IMR-90 (cell line): Measurements from ENCODE around the gene UBQLN1. TPM values are rescaled to one million over a fixed set of nuclear protein-coding genes. Genes with fewer than 3 reads are reported as not detected.

Experiments used
- ATAC-seq: fragments of 200-7000 bp; cut with Tn5 transposase; 2 replicates; pipeline ENCODE4 v1.9.1; 2020; ENCODE audit warnings: low read depth, mild to moderate bottlenecking, moderate library complexity
- BruUV-seq: library from RNA; stranded (reverse); fragments of 400-500 nt; replicated peaks from 2 replicates; lab custom pipeline; 2021; lab: Mats Ljungman, UMichigan
- CTCF ChIA-PET: fragments of 300-600 bp; formaldehyde crosslinking; extraction: SDS; loops from one replicate; lab custom pipeline; 2021; ENCODE audit warnings: antibody characterized with exemption; lab: Yijun Ruan, JAX
- POLR2A ChIA-PET: fragments of 300-600 bp; sonication (Branson Sonifier 250); formaldehyde crosslinking; loops from one replicate; lab custom pipeline; 2022; ENCODE audit warnings: antibody characterized with exemption; ENCODE audit not compliant: unreplicated experiment; lab: Charles Lee
- DNase-seq: peaks from one replicate; pipeline ENCODE4 v3.0.0; 2013
- H2AFZ ChIP-seq: replicated peaks from 2 replicates; pipeline ENCODE3; 2013; ENCODE audit warnings: low read length, mild to moderate bottlenecking; ENCODE audit not compliant: poor library complexity
- H2AK5ac ChIP-seq: 2 replicates; pipeline ENCODE4 v1.6.1; 2013; ENCODE audit warnings: low read depth, low read length, inconsistent platforms
- H2AK9ac ChIP-seq: replicated peaks from 2 replicates; pipeline ENCODE3; 2013; ENCODE audit warnings: mild to moderate bottlenecking, low read depth, low read length, moderate library complexity; ENCODE audit not compliant: poor library complexity
- H2BK120ac ChIP-seq: 2 replicates; pipeline ENCODE4 v1.6.1; 2013; ENCODE audit warnings: low read depth, low read length, inconsistent platforms
- H2BK15ac ChIP-seq: 3 replicates; pipeline ENCODE4 v1.6.1; 2013; ENCODE audit warnings: low read depth, low read length, inconsistent platforms
- H2BK20ac ChIP-seq: 2 replicates; pipeline ENCODE4 v1.6.1; 2013; ENCODE audit warnings: low read depth, mild to moderate bottlenecking, inconsistent platforms, low read length, moderate library complexity
- H2BK5ac ChIP-seq: 2 replicates; pipeline ENCODE4 v1.6.1; 2013; ENCODE audit warnings: mild to moderate bottlenecking, low read depth, low read length, inconsistent platforms; ENCODE audit not compliant: poor library complexity, severe bottlenecking
- H3K14ac ChIP-seq: replicated peaks from 2 replicates; pipeline ENCODE4 v1.6.1; 2013; ENCODE audit warnings: low read depth, low read length, inconsistent platforms
- H3K18ac ChIP-seq: 2 replicates; pipeline ENCODE4 v1.6.1; 2013; ENCODE audit warnings: low read depth, low read length, control low read depth
- H3K23ac ChIP-seq: 2 replicates; pipeline ENCODE4 v1.6.1; 2013; ENCODE audit warnings: low read depth, low read length, inconsistent platforms
- H3K27ac ChIP-seq: 2 replicates; pipeline ENCODE4 v1.5.1; 2013; ENCODE audit warnings: mild to moderate bottlenecking, control low read depth, low read length; ENCODE audit not compliant: insufficient read depth
- H3K27me3 ChIP-seq: 2 replicates; pipeline ENCODE4 v1.6.1; 2013; ENCODE audit warnings: low read length; ENCODE audit not compliant: control insufficient read depth, insufficient read depth
- H3K36me3 ChIP-seq: 2 replicates; pipeline ENCODE4 v1.6.1; 2013; ENCODE audit warnings: low read length, mixed read lengths; ENCODE audit not compliant: control insufficient read depth, insufficient read depth
- H3K4ac ChIP-seq: 2 replicates; pipeline ENCODE4 v1.6.1; 2013; ENCODE audit warnings: low read depth, low read length, inconsistent platforms
- H3K4me1 ChIP-seq: 2 replicates; pipeline ENCODE4 v1.6.1; 2013; ENCODE audit warnings: low read length, mixed read lengths; ENCODE audit not compliant: control insufficient read depth, insufficient read depth
- H3K4me2 ChIP-seq: 2 replicates; pipeline ENCODE4 v1.6.1; 2013; ENCODE audit warnings: low read depth, mild to moderate bottlenecking, control low read depth, low read length, moderate library complexity
- H3K4me3 ChIP-seq: 2 replicates; pipeline ENCODE4 v1.5.1; 2013; ENCODE audit warnings: low read depth, mild to moderate bottlenecking, control low read depth, low read length, moderate library complexity; ENCODE audit not compliant: insufficient read depth
- H3K56ac ChIP-seq: 2 replicates; pipeline ENCODE4 v1.6.1; 2013; ENCODE audit warnings: low read length, inconsistent platforms; ENCODE audit not compliant: insufficient read depth; ENCODE audit errors: extremely low read depth
- H3K79me1 ChIP-seq, 2 experiments: 2 replicates each; pipeline ENCODE4 v1.6.1; 2013; ENCODE audit warnings: low read length in 2 of 2, inconsistent platforms in 1 of 2, low read depth in 1 of 2
- H3K9ac ChIP-seq: 2 replicates; pipeline ENCODE4 v1.6.1; 2013; ENCODE audit warnings: low read depth, low read length, control low read depth
- H3K9me1 ChIP-seq: 2 replicates; pipeline ENCODE4 v1.6.1; 2013; ENCODE audit warnings: low read length, inconsistent platforms; ENCODE audit not compliant: insufficient read depth
- H3K9me3 ChIP-seq: 2 replicates; pipeline ENCODE4 v1.6.1; 2013; ENCODE audit warnings: low read length; ENCODE audit not compliant: control insufficient read depth, insufficient read depth
- H4K20me1 ChIP-seq: 2 replicates; pipeline ENCODE4 v1.6.1; 2013; ENCODE audit warnings: low read length, inconsistent platforms; ENCODE audit not compliant: insufficient read depth
- H4K5ac ChIP-seq: 2 replicates; pipeline ENCODE4 v1.6.1; 2013; ENCODE audit warnings: mild to moderate bottlenecking, low read depth, low read length, control low read depth
- H4K8ac ChIP-seq, 2 experiments: 2 replicates each; pipeline ENCODE4 v1.6.1; 2013; ENCODE audit warnings: low read depth in 2 of 2, low read length in 2 of 2, control low read depth in 1 of 2, inconsistent platforms in 1 of 2
- H4K91ac ChIP-seq: 2 replicates; pipeline ENCODE4 v1.6.1; 2013; ENCODE audit warnings: low read depth, low read length, inconsistent platforms; ENCODE audit not compliant: insufficient read depth
- MAFK ChIP-seq: IDR thresholded peaks from 2 replicates; pipeline ENCODE4 v1.6.1; 2012; ENCODE audit warnings: low read depth, low read length, improper control_type of control experiment
- RCOR1 ChIP-seq: IDR thresholded peaks from 2 replicates; pipeline ENCODE4 v1.6.1; 2012; ENCODE audit warnings: mild to moderate bottlenecking, low read length, improper control_type of control experiment; ENCODE audit not compliant: insufficient replicate concordance
- dilution Hi-C: fragments of 300-500 bp; cut with HindIII; formaldehyde crosslinking; loops from one replicate; pipeline ENCODE4 v1.14.3; 2018; ENCODE audit warnings: low sequenced_read_pairs; ENCODE audit not compliant: unreplicated experiment
- in situ Hi-C: fragments of 300-500 bp; cut with MboI; formaldehyde crosslinking; loops from 3 replicates; pipeline ENCODE4 v1.14.3; 2019; ENCODE audit warnings: low sequenced_read_pairs, inconsistent platforms, mixed read lengths
- intact Hi-C: fragments of 100-400 bp; cut with micrococcal nuclease; formaldehyde crosslinking; loops from 2 replicates; pipeline ENCODE4 v1.10.0; 2022
- polyA plus RNA-seq, 3 experiments: library from polyadenylated mRNA; depleted of rRNA; stranded (reverse); fragments of >200 nt; gene quantifications; 2 replicates each; pipeline ENCODE4 v1.2.3, GENCODE V29; 2012; ENCODE audit warnings: low replicate concordance in 1 of 3
- total RNA-seq: library from RNA; depleted of rRNA; stranded (reverse); fragments of >200 nt; gene quantifications from 2 replicates; pipeline ENCODE4 v1.2.3, GENCODE V29; 2012

UBQLN1 gene
- total and polyA plus RNA-seq, 2 of the 4 experiments (the other 2 are of a cell fraction), result 74.3 to 164 TPM

DNA sequence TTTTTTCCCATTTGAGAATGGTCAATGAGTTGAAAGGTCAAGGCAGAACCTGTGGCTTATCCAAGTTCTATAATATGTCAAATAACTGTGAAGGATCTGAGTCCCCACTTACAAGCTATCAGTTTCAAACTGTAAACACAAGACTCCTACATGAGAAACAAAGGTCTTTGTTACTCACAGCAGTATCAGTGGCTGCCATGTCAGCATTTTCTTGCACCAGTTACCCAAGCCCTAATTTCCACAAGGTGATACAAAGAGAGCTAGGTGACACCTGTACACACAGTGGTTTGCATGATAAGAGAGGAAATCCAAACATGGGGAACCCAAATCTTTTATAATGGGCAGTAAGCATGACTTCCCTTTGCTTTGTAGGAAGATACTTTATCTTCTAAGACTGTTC is 8.0 kb upstream of the UBQLN1 start:
- H3K27me3 ChIP-seq, result no peaks in the 10 kb centered on the region; the same call in 1 of the 2 replicates
- DNase-seq, result no peak
- H2AK9ac ChIP-seq, result no peak overlapping the region
- H3K23ac ChIP-seq, result no peak overlapping the region
- in situ Hi-C loops, result no loop called here
- no peak overlapping the region for H4K8ac ChIP-seq
- no peak overlapping the region for H3K4ac ChIP-seq
- H3K9me3 ChIP-seq, result 0 out of 2 replicates have a peak, but pooled peaks cover 2% of the 10 kb centered on the region
- no peak overlapping the region for H3K27ac ChIP-seq
- H3K36me3 ChIP-seq, result no peaks in the 10 kb centered on the region
- ATAC-seq, result no peak
- H2AFZ ChIP-seq, result no peak overlapping the region
- no peak overlapping the region for H2BK120ac ChIP-seq
- no peak overlapping the region for H2AK5ac ChIP-seq
- no peak overlapping the region for H2BK15ac ChIP-seq
- H3K14ac ChIP-seq, result no peak overlapping the region
- no peaks in the 10 kb centered on the region for H3K79me1 ChIP-seq
- H3K9me1 ChIP-seq, result no peaks in the 10 kb centered on the region
- no peak overlapping the region for H3K4me3 ChIP-seq
- ChIA-PET POLR2A (no interaction called here), CTCF (interaction anchor here (0.8 kb wide), 1 partner anchor 10 kb away, joined by 3 read pairs; no protein-coding TSS in a partner anchor)
- no peak overlapping the region for H4K5ac ChIP-seq
- intact Hi-C loops, result no loop called here
- BruUV-seq, result no TSS peak
- no peak overlapping the region for H3K56ac ChIP-seq
- H3K4me1 ChIP-seq, result no peaks in the 10 kb centered on the region
- dilution Hi-C loops, result no loop called here
- H4K91ac ChIP-seq, result no peak overlapping the region
- no peak overlapping the region for H2BK20ac ChIP-seq
- TF ChIP-seq MAFK, result peak; percentile 83
- no peak for TF ChIP-seq RCOR1
- H2BK5ac ChIP-seq, result no peak overlapping the region
- no peaks in the 10 kb centered on the region for H4K20me1 ChIP-seq
- H3K9ac ChIP-seq, result no peak overlapping the region
- H3K4me2 ChIP-seq, result no peak overlapping the region
- H3K18ac ChIP-seq, result no peak overlapping the region
